Neural progenitor cell (in vitro differentiated cells): ENCODE results near the gene B4GALNT1. TPM values are rescaled to one million over a fixed set of nuclear protein-coding genes. Genes with fewer than 3 reads are reported as not detected.
A peak's percentile ranks its signal among the peaks of the same experiment; 100 is the strongest.

Source experiments
- DNase-seq: peaks from one replicate; pipeline ENCODE4 v3.0.0-alpha.2; 2016; ENCODE audit warnings: low spot score
- H2AFZ ChIP-seq: fragments of 200-600 bp; sonication (generic); replicated peaks from 2 replicates; pipeline ENCODE4 v1.6.1; 2016; ENCODE audit warnings: antibody characterized with exemption
- H3F3A ChIP-seq: fragments of 200-600 bp; sonication (generic); 2 replicates; pipeline ENCODE4 v1.6.1; 2016; ENCODE audit warnings: antibody characterized with exemption, low read depth
- H3K27ac ChIP-seq: fragments of 200-600 bp; sonication (generic); 2 replicates; pipeline ENCODE4 v1.5.1; 2016; ENCODE audit warnings: mild to moderate bottlenecking
- H3K27me3 ChIP-seq: fragments of 200-600 bp; sonication (generic); 2 replicates; pipeline ENCODE4 v1.6.1; 2016; ENCODE audit warnings: mild to moderate bottlenecking, moderate library complexity
- H3K36me3 ChIP-seq: fragments of 200-600 bp; sonication (generic); 2 replicates; pipeline ENCODE4 v1.5.1; 2016
- H3K4me1 ChIP-seq: fragments of 200-600 bp; sonication (generic); 2 replicates; pipeline ENCODE4 v1.6.1; 2016; ENCODE audit warnings: mixed run types
- H3K4me2 ChIP-seq: fragments of 200-600 bp; sonication (generic); 2 replicates; pipeline ENCODE4 v1.6.1; 2016
- H3K4me3 ChIP-seq: fragments of 200-600 bp; sonication (generic); 2 replicates; pipeline ENCODE4 v1.5.1; 2016
- H3K79me2 ChIP-seq: fragments of 200-600 bp; sonication (generic); 2 replicates; pipeline ENCODE4 v1.6.1; 2016; ENCODE audit warnings: low read depth
- H3K9ac ChIP-seq: fragments of 200-600 bp; sonication (generic); 2 replicates; pipeline ENCODE4 v1.6.1; 2016
- H3K9me3 ChIP-seq: fragments of 200-600 bp; sonication (generic); 2 replicates; pipeline ENCODE4 v1.5.1; 2016; ENCODE audit warnings: low read depth
- H4K20me1 ChIP-seq: fragments of 200-600 bp; sonication (generic); 2 replicates; pipeline ENCODE4 v1.6.1; 2016; ENCODE audit warnings: low read depth
- H3K27ac Mint-ChIP-seq: 3 replicates; pipeline ENCODE4 v1.8.0; 2021; ENCODE audit warnings: mixed read lengths
- H3K27me3 Mint-ChIP-seq: 2 replicates; pipeline ENCODE4 v1.8.0; 2022; ENCODE audit warnings: low read depth, mild to moderate bottlenecking, inconsistent platforms, moderate library complexity, mixed read lengths; ENCODE audit not compliant: insufficient read depth
- H3K36me3 Mint-ChIP-seq: 3 replicates; pipeline ENCODE4 v1.8.0; 2021; ENCODE audit warnings: mixed read lengths
- H3K4me1 Mint-ChIP-seq: 3 replicates; pipeline ENCODE4 v1.8.0; 2021; ENCODE audit warnings: mixed read lengths
- H3K4me3 Mint-ChIP-seq: 3 replicates; pipeline ENCODE4 v1.8.0; 2021; ENCODE audit warnings: mild to moderate bottlenecking, moderate library complexity, mixed read lengths
- H3K9me3 Mint-ChIP-seq: 3 replicates; pipeline ENCODE4 v1.8.0; 2020; ENCODE audit warnings: mixed read lengths
- EZH2 ChIP-seq: fragments of 200-600 bp; sonication (generic); IDR thresholded peaks from 2 replicates; pipeline ENCODE4 v1.6.1; 2017; ENCODE audit warnings: antibody characterized with exemption, mild to moderate bottlenecking, moderate library complexity
- EZH2phosphoT487 ChIP-seq: fragments of 200-600 bp; sonication (generic); IDR thresholded peaks from 2 replicates; pipeline ENCODE4 v1.6.1; 2017; ENCODE audit warnings: antibody characterized with exemption
- total RNA-seq: library from RNA; depleted of rRNA; stranded (reverse); fragments of >200 nt; gene quantifications from 2 replicates; pipeline ENCODE4 v1.2.3, GENCODE V29; 2015; ENCODE audit warnings: low replicate concordance
- TF ChIP-seq, protein P1 (sequence below): fragments of 200-600 bp; sonication (generic); IDR thresholded peaks from 2 replicates; pipeline ENCODE4 v1.5.1; 2017; ENCODE audit warnings: antibody characterized with exemption, mild to moderate bottlenecking

The B4GALNT1 gene
- total RNA-seq, 1 donor from 2014 or later = 0.28 TPM

DNA sequence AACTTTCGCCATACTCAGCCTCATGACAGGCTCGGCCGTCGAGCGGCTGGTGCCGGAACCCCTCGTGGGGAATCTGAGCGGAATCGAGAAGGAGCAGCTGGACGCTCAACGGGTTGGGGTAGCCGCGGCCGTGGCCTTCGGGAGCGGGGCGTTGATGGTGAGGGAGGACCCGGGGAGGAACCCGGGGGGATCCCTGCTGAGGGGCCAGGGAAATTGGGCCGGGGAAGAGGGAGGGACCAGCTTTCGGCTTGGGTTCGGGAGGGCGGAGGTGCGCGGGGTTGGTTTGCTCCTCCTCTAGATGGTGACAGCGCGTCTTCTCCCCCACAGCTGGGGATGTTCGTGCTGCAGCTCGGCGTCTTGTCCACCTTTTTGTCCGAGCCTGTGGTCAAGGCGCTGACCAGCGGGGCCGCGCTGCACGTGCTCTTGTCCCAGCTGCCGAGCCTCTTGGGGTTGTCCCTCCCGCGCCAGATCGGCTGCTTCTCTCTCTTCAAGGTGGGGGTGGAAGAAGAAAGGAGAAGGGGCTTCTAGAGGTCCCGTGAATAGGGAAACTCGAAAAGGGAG lies 12.0 kb downstream of the B4GALNT1 start:
- peaks cover 97% of the 10 kb centered on the region for H3K27me3 ChIP-seq
- no peaks in the 10 kb centered on the region for H3F3A ChIP-seq
- peak overlapping the region; percentile 50 for H3K4me3 ChIP-seq
- H3K9me3 ChIP-seq = no peaks in the 10 kb centered on the region
- TF ChIP-seq, protein P1, sequence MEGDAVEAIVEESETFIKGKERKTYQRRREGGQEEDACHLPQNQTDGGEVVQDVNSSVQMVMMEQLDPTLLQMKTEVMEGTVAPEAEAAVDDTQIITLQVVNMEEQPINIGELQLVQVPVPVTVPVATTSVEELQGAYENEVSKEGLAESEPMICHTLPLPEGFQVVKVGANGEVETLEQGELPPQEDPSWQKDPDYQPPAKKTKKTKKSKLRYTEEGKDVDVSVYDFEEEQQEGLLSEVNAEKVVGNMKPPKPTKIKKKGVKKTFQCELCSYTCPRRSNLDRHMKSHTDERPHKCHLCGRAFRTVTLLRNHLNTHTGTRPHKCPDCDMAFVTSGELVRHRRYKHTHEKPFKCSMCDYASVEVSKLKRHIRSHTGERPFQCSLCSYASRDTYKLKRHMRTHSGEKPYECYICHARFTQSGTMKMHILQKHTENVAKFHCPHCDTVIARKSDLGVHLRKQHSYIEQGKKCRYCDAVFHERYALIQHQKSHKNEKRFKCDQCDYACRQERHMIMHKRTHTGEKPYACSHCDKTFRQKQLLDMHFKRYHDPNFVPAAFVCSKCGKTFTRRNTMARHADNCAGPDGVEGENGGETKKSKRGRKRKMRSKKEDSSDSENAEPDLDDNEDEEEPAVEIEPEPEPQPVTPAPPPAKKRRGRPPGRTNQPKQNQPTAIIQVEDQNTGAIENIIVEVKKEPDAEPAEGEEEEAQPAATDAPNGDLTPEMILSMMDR = no peak
- TF ChIP-seq EZH2 (peak; percentile 99), EZH2phosphoT487 (peak; percentile 91)
- Mint-ChIP-seq H3K27me3 (peaks cover 60% of the 10 kb centered on the region), H3K4me3 (peak overlapping the region; percentile 83), H3K4me1 (peaks cover 18% of the 10 kb centered on the region), H3K27ac (no peak overlapping the region), H3K36me3 (peaks cover 24% of the 10 kb centered on the region), H3K9me3 (no peaks in the 10 kb centered on the region)
- H3K9ac ChIP-seq = no peak overlapping the region
- H3K4me1 ChIP-seq = peaks cover 18% of the 10 kb centered on the region
- no peaks in the 10 kb centered on the region for H3K36me3 ChIP-seq
- H2AFZ ChIP-seq = no peak overlapping the region
- peak overlapping the region; percentile 99 for H3K4me2 ChIP-seq
- no peak overlapping the region for H3K27ac ChIP-seq
- peak; percentile 56 for DNase-seq
- no peaks in the 10 kb centered on the region for H3K79me2 ChIP-seq
- peaks cover 42% of the 10 kb centered on the region for H4K20me1 ChIP-seq

DNA sequence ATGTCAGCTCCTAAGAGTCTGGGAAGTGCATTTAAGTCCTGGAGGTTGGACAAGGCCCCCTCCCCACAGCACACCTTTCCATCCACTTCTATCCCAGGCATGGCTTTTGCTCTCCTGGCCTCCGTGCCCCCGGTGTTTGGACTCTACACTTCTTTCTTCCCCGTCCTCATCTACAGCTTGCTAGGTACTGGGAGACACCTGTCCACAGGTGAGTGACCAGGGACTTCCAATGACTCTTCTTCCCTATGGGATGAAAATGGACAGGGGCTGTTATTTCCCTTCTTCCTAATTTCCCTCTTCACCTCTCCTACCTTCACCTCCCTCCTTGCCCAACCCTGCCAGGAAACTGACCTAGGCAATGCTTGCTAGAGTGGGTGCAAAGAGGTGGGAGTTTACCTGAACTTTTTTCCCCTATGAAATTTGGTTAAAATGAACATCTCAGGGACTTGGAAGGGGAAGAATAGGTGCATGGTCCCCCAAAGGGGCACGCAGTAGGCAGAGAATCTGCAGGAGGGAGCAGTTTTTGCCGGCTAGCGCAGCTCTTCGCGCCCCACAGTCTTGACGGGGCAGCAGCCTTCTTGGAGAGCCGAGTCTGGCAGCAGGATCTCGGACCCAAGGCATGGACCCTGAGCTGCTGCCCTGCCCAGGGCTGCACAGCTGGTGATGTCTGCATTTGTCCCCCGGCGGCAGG lies 12.6 kb downstream of the B4GALNT1 start:
- H3K27ac ChIP-seq = no peak overlapping the region
- Mint-ChIP-seq H3K4me1 (peaks cover 18% of the 10 kb centered on the region), H3K4me3 (peak overlapping the region; percentile 83), H3K27me3 (peaks cover 56% of the 10 kb centered on the region), H3K36me3 (peaks cover 25% of the 10 kb centered on the region), H3K27ac (no peak overlapping the region), H3K9me3 (no peaks in the 10 kb centered on the region)
- peaks cover 90% of the 10 kb centered on the region for H3K27me3 ChIP-seq
- H3K4me1 ChIP-seq = peaks cover 18% of the 10 kb centered on the region
- no peaks in the 10 kb centered on the region for H3K9me3 ChIP-seq
- DNase-seq = no peak
- H4K20me1 ChIP-seq = peaks cover 42% of the 10 kb centered on the region
- no peaks in the 10 kb centered on the region for H3K79me2 ChIP-seq
- no peak overlapping the region for H3K4me3 ChIP-seq
- no peaks in the 10 kb centered on the region for H3K36me3 ChIP-seq
- no peak overlapping the region for H3K9ac ChIP-seq
- TF ChIP-seq EZH2 (no peak), EZH2phosphoT487 (no peak)
- TF ChIP-seq, protein P1 = no peak
- H3F3A ChIP-seq = no peaks in the 10 kb centered on the region
- H2AFZ ChIP-seq = no peak overlapping the region
- peak overlapping the region; percentile 99 for H3K4me2 ChIP-seq

DNA sequence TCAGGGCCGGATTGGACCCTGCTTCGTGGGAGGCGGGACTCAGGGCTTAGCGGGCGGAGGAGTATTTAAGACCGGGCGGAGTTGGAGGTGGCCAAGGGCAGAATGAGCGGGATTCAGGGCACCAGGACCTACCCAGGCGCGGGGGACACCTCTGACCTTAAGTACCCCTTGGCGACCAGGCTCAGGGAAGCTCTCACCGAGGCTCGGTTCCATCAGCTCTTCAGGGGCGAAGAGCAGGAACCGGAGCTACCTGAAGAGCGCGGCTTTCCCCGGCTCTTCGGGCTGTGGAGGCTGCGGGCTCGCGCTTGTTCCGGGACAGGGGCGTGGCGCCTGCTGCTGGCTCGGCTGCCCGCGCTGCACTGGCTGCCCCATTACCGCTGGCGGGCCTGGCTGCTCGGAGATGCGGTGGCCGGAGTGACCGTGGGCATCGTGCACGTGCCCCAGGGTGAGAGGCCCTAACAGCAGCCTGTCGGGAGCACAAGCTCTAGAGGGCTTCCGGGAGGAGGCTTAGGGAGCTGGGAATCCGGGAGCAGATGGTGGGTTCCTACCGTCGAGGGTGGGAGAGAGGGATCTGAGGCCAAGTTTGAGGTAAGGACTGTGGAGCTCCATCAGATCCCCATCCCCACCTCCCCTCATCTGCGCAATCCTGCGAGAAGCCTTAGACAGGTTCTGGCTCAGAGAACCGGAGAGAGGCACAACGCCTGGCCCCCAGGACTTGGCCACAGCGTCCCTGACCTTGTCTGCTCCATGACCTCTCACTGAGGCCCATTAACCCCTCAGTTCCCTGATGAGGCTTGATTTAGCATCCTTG lies 13.4 kb downstream of the B4GALNT1 start:
- no peaks in the 10 kb centered on the region for H3K9me3 Mint-ChIP-seq
- H3K36me3 Mint-ChIP-seq = peaks cover 30% of the 10 kb centered on the region
- Histone ChIP-seq H3K36me3 (no peaks in the 10 kb centered on the region), H3K27ac (no peak overlapping the region), H3K4me3 (peak overlapping the region; percentile 40), H2AFZ (peak overlapping the region; percentile 27), H3K4me2 (peak overlapping the region; percentile 79), H3K9me3 (no peaks in the 10 kb centered on the region), H3K9ac (no peak overlapping the region), H3K27me3 (peaks cover 83% of the 10 kb centered on the region), H4K20me1 (peaks cover 42% of the 10 kb centered on the region), H3K79me2 (no peaks in the 10 kb centered on the region), H3K4me1 (peaks cover 18% of the 10 kb centered on the region), H3F3A (no peaks in the 10 kb centered on the region)
- H3K27ac Mint-ChIP-seq = no peak overlapping the region
- H3K27me3 Mint-ChIP-seq = peaks cover 52% of the 10 kb centered on the region
- peak; percentile 69 for DNase-seq
- peaks cover 20% of the 10 kb centered on the region for H3K4me1 Mint-ChIP-seq
- H3K4me3 Mint-ChIP-seq = no peak overlapping the region
- TF ChIP-seq EZH2 (peak; percentile 71), EZH2phosphoT487 (peak; percentile 74)
- TF ChIP-seq, protein P1 = no peak
